DND-41 (cell line): ENCODE data around the gene KDSR.

Experiments
- CTCF ChIP-seq: IDR thresholded peaks from 2 replicates; pipeline ENCODE4 v1.5.1; 2012; ENCODE audit warnings: borderline replicate concordance, low read length, moderate library complexity, mild to moderate bottlenecking; ENCODE audit not compliant: poor library complexity, severe bottlenecking; ENCODE audit errors: extremely low read depth
- EZH2 ChIP-seq: IDR thresholded peaks from 3 replicates; pipeline ENCODE4 v1.6.1; 2012; ENCODE audit warnings: borderline replicate concordance, low read depth, mild to moderate bottlenecking, moderate library complexity, low read length, inconsistent platforms; ENCODE audit not compliant: severe bottlenecking

- TF ChIP-seq CTCF (no peak), EZH2 (no peak)
Measured at GRCh38 chr18:63322206-63322605, 44.8 kb downstream of the KDSR start.
